ENCODE data around the gene ALG14.
"Not testable (repeated sequence)": the region's sequence is repeated elsewhere in the genome, so short reads cannot be mapped to it uniquely, and the experiment has no call there.

The ALG14 gene

DNA sequence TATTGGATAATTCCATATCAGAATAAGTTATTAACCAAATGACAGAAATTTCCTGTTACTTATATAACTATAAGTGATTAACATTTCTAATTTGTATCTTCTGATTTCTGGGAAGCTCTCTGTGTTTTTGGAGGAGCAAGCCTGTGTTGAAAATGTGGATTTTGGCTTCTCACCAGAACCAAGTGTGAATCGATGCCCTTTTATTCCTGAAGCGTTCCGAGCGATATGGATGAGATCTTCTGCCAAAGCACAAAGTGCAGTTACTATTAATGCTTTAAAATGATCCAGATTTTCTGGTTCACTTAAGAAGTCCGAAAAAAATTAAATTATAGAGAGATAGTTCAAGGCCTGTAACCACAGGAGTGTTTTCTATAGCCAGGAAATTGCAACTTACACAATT, 22.8 kb downstream of the ALG14 start:
- TF ChIP-seq, protein P1, sequence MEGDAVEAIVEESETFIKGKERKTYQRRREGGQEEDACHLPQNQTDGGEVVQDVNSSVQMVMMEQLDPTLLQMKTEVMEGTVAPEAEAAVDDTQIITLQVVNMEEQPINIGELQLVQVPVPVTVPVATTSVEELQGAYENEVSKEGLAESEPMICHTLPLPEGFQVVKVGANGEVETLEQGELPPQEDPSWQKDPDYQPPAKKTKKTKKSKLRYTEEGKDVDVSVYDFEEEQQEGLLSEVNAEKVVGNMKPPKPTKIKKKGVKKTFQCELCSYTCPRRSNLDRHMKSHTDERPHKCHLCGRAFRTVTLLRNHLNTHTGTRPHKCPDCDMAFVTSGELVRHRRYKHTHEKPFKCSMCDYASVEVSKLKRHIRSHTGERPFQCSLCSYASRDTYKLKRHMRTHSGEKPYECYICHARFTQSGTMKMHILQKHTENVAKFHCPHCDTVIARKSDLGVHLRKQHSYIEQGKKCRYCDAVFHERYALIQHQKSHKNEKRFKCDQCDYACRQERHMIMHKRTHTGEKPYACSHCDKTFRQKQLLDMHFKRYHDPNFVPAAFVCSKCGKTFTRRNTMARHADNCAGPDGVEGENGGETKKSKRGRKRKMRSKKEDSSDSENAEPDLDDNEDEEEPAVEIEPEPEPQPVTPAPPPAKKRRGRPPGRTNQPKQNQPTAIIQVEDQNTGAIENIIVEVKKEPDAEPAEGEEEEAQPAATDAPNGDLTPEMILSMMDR (IDR thresholded peaks at IDR 0.05; ENCODE audit: low read depth, low read length): no peak
- no peak for TF ChIP-seq EZH2phosphoT487 (IDR thresholded peaks at IDR 0.05; ENCODE audit: low read depth)
- H3K4me3 ChIP-seq (ENCODE audit: low read length): no peak overlapping the region
- H3K79me2 ChIP-seq (ENCODE audit: low read length): no peaks in the 10 kb centered on the region
- H3K4me1 ChIP-seq (ENCODE audit: low read length): no peaks in the 10 kb centered on the region
- H2AFZ ChIP-seq (ENCODE audit: low read depth, low read length): no peak overlapping the region
- H3K4me2 ChIP-seq (ENCODE audit: low read length): no peak overlapping the region
- no peaks in the 10 kb centered on the region for H3K27me3 ChIP-seq (ENCODE audit: low read depth, low read length)
- no peak overlapping the region for H3K27ac ChIP-seq (ENCODE audit: low read length)
- no peaks in the 10 kb centered on the region for H3K36me3 ChIP-seq (replicated peaks; ENCODE audit: low read depth, low read length)
- H3K9me3 ChIP-seq (ENCODE audit: insufficient read depth, low read length): no peaks in the 10 kb centered on the region
- H3K9ac ChIP-seq (ENCODE audit: low read length): no peak overlapping the region
- H4K20me1 ChIP-seq (ENCODE audit: insufficient read depth, low read length): no peaks in the 10 kb centered on the region

DNA sequence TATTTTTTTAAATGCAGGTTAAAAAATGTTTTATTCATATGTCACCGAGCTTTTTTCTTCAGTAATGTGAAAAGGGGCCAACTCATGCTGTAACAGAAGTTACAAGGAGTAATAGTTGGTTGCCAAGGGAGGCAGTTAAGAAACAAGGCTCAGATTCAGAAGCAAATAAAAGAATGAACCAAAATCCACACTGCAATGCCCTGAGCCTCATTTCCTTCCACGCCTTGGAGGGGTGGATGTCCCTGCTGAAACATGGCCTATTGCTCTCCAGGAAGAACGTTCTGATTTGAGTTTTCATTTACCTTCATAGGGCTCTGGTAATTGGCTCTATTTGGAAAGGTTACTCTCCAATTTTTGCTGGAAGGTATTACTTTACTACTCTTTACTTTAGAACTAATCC, 24.4 kb downstream of the ALG14 start:
- Histone ChIP-seq H3K79me2 (ENCODE audit: low read length) (no peaks in the 10 kb centered on the region), H3K27ac (ENCODE audit: low read length) (no peak overlapping the region), H3K9ac (ENCODE audit: low read length) (no peak overlapping the region), H2AFZ (ENCODE audit: low read depth, low read length) (no peak overlapping the region), H3K9me3 (ENCODE audit: insufficient read depth, low read length) (no peaks in the 10 kb centered on the region), H3K4me1 (ENCODE audit: low read length) (peaks cover under 1% of the 10 kb centered on the region; the same call in 1 of the 2 replicates), H3K4me3 (ENCODE audit: low read length) (no peak overlapping the region), H4K20me1 (ENCODE audit: insufficient read depth, low read length) (no peaks in the 10 kb centered on the region), H3K36me3 (replicated peaks; ENCODE audit: low read depth, low read length) (no peaks in the 10 kb centered on the region), H3K4me2 (ENCODE audit: low read length) (no peak overlapping the region), H3K27me3 (ENCODE audit: low read depth, low read length) (no peaks in the 10 kb centered on the region)
- TF ChIP-seq, protein P1 (IDR thresholded peaks at IDR 0.05; ENCODE audit: low read depth, low read length): no peak
- TF ChIP-seq EZH2phosphoT487 (IDR thresholded peaks at IDR 0.05; ENCODE audit: low read depth): no peak

DNA sequence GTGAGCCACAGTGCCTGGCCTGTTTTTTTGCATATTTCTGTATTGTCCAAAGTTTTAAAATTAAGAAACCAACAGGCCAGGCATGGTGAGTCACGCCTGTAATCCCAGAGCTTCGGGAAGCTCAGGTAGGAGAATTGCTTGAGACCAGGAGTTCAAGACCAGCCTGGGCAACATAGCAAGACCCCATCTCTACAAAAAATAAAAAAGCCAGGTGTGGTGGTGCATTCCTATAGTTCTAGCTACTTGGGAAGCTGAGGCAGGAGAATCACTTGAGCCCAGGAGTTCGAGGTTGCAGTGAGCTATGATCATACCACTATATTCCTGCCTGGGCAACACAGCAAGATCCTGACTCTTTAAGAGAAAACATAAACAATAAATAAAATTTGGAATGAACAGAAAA, 25.1 kb downstream of the ALG14 start:
- not testable (repeated sequence) for H3K4me3 ChIP-seq (ENCODE audit: low read length)

DNA sequence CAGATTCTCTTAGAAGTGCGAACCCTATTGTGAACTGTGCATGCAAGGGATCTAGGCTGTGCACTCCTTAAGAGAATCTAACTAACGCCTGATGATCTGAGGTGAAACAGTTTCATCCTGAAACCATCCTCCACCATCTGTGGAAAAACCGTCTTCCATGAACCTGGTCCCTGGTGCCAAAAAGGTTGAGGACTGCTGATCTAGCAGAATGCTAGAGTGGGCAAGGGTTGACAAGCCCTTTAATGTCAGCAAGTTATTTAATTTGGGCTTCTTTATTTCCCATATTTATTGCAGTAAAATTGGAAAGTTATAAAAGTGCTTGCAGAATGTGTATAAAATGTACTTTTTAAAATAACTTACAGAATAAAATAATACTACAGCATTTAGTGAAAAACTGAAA, 26.4 kb downstream of the ALG14 start:
- no peaks in the 10 kb centered on the region for H3K79me2 ChIP-seq (ENCODE audit: low read length)
- TF ChIP-seq, protein P1 (IDR thresholded peaks at IDR 0.05; ENCODE audit: low read depth, low read length): no peak
- no peak for TF ChIP-seq EZH2phosphoT487 (IDR thresholded peaks at IDR 0.05; ENCODE audit: low read depth)
- H3K4me2 ChIP-seq (ENCODE audit: low read length): no peak overlapping the region
- H4K20me1 ChIP-seq (ENCODE audit: insufficient read depth, low read length): no peaks in the 10 kb centered on the region
- no peak overlapping the region for H3K4me3 ChIP-seq (ENCODE audit: low read length)
- H3K9me3 ChIP-seq (ENCODE audit: insufficient read depth, low read length): no peaks in the 10 kb centered on the region
- H2AFZ ChIP-seq (ENCODE audit: low read depth, low read length): no peak overlapping the region
- H3K27me3 ChIP-seq (ENCODE audit: low read depth, low read length): no peaks in the 10 kb centered on the region
- H3K4me1 ChIP-seq (ENCODE audit: low read length): peaks cover 6% of the 10 kb centered on the region; the same call in 1 of the 2 replicates
- H3K9ac ChIP-seq (ENCODE audit: low read length): no peak overlapping the region
- no peak overlapping the region for H3K27ac ChIP-seq (ENCODE audit: low read length)
- no peaks in the 10 kb centered on the region for H3K36me3 ChIP-seq (replicated peaks; ENCODE audit: low read depth, low read length)

More for the DNA sequence above, 25.1 kb downstream of the ALG14 start:
- not testable (repeated sequence) for H2AFZ ChIP-seq (ENCODE audit: low read depth, low read length); H3K27me3 ChIP-seq (ENCODE audit: low read depth, low read length); H3K79me2 ChIP-seq (ENCODE audit: low read length); H3K9me3 ChIP-seq (ENCODE audit: insufficient read depth, low read length); H3K9ac ChIP-seq (ENCODE audit: low read length); H3K4me2 ChIP-seq (ENCODE audit: low read length); H3K4me1 ChIP-seq (ENCODE audit: low read length); H3K36me3 ChIP-seq (replicated peaks; ENCODE audit: low read depth, low read length); H3K27ac ChIP-seq (ENCODE audit: low read length); H4K20me1 ChIP-seq (ENCODE audit: insufficient read depth, low read length)
